ENCODE data around the gene CHST3. TPM values are rescaled to one million over a fixed set of nuclear protein-coding genes. Genes with fewer than 3 reads are reported as not detected.

The CHST3 gene
- total RNA-seq, 1 experiment from 2014 or later = 6.1 TPM

DNA sequence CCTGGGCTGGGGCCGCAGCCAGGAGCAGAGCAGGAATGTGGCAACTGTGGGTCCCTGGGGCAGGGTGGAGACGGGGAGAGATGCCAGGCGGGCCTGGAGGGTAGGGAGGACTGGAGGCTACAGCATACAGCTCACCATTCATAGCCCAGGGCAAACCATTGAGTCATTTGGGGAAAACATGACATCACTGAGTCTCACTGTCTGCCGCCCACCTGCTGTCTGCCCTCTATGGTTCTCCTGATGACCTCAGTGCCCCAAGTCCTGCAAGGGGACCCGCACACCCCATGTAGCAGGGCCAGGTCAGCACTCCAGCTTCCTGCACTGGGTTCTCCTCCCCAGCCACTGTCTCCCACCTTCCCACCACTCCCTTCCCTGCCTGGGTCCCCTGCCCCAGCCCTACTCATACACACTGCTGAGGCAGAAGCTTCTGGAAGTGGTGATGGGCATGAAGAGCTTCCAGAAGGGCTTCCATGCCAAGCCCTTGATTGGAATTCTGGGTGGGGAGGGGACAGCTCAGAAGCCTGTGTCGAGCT lies 10.4 kb downstream of the CHST3 start:
- Histone ChIP-seq H2BK120ac (ENCODE audit: low read depth, low read length, poor library complexity, severe bottlenecking) (no peak overlapping the region), H3K4ac (ENCODE audit: low read depth, low read length) (no peak overlapping the region), H3K23me2 (ENCODE audit: insufficient read length, low read depth, low read length, poor library complexity, severe bottlenecking) (peaks cover 3% of the 10 kb centered on the region), H3K9me3 (ENCODE audit: control insufficient read depth, low read depth, low read length) (no peaks in the 10 kb centered on the region), H3K56ac (ENCODE audit: insufficient read length, low read depth, low read length) (no peak overlapping the region), H4K20me1 (ENCODE audit: control insufficient read depth, insufficient read depth, insufficient read length) (no peaks in the 10 kb centered on the region), H2AFZ (ENCODE audit: low read length) (no peak overlapping the region), H4K5ac (ENCODE audit: insufficient read length, low read depth, low read length) (no peak overlapping the region), H3K4me2 (ENCODE audit: insufficient read depth, insufficient read length, low read length) (no peak overlapping the region), H2BK20ac (ENCODE audit: low read depth, low read length, poor library complexity, severe bottlenecking) (no peak overlapping the region), H2BK12ac (ENCODE audit: insufficient read length, low read depth, low read length) (no peak overlapping the region), H2AK5ac (ENCODE audit: insufficient read length, low read length) (no peak overlapping the region), H3T11ph (ENCODE audit: low read length) (no peak overlapping the region), H3K23ac (ENCODE audit: insufficient read length, low read depth, low read length) (no peak overlapping the region), H3K9ac (ENCODE audit: extremely low read depth, insufficient read length, low read length) (no peak overlapping the region), H4K8ac (replicated peaks; ENCODE audit: insufficient read length, low read depth, low read length) (no peak overlapping the region), H4K91ac (ENCODE audit: insufficient read length, low read depth, low read length) (no peak overlapping the region), H3K27ac (ENCODE audit: insufficient read length, low read depth, low read length) (no peak overlapping the region), H3K79me2 (ENCODE audit: insufficient read depth, low read length) (peaks cover 2% of the 10 kb centered on the region), H3K14ac (ENCODE audit: insufficient read depth, low read length) (no peak overlapping the region), H3K18ac (ENCODE audit: insufficient read length, low read depth, low read length) (no peak overlapping the region), H2BK5ac (ENCODE audit: insufficient read length, low read length) (no peak overlapping the region), H3K79me1 (ENCODE audit: insufficient read depth, low read depth, low read length, poor library complexity, severe bottlenecking) (no peaks in the 10 kb centered on the region), H3K4me1 (ENCODE audit: insufficient read depth, low read length) (0 out of 2 replicates have a peak, but pooled peaks cover 2% of the 10 kb centered on the region), H3K27me3 (ENCODE audit: insufficient read depth, low read length) (no peaks in the 10 kb centered on the region), H2BK15ac (ENCODE audit: low read depth, low read length) (no peak overlapping the region)
- H3K4me1 Mint-ChIP-seq = peaks cover 29 to 30% of the 10 kb centered on the region in 2 experiments
- H3K27me3 Mint-ChIP-seq (ENCODE audit: low read depth) = no peaks in the 10 kb centered on the region
- no peaks in the 10 kb centered on the region for H3K36me3 Mint-ChIP-seq (ENCODE audit: insufficient read depth in 1 of 3, low read depth in 3 of 3)
- peak overlapping the region in 1 of 3 experiments; percentile 42; a peak in 1 of 7 replicates for H3K27ac Mint-ChIP-seq
- WGBS (ENCODE audit: extremely low coverage, insufficient read length, low lambda C conversion rate) = no CpG with 5 or more reads among the region's 6 CpGs
- H3K9me3 Mint-ChIP-seq = no peaks in the 10 kb centered on the region
- TF ChIP-seq, protein P1, sequence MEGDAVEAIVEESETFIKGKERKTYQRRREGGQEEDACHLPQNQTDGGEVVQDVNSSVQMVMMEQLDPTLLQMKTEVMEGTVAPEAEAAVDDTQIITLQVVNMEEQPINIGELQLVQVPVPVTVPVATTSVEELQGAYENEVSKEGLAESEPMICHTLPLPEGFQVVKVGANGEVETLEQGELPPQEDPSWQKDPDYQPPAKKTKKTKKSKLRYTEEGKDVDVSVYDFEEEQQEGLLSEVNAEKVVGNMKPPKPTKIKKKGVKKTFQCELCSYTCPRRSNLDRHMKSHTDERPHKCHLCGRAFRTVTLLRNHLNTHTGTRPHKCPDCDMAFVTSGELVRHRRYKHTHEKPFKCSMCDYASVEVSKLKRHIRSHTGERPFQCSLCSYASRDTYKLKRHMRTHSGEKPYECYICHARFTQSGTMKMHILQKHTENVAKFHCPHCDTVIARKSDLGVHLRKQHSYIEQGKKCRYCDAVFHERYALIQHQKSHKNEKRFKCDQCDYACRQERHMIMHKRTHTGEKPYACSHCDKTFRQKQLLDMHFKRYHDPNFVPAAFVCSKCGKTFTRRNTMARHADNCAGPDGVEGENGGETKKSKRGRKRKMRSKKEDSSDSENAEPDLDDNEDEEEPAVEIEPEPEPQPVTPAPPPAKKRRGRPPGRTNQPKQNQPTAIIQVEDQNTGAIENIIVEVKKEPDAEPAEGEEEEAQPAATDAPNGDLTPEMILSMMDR (conservative IDR thresholded peaks at IDR 0.05) = no peak
- no peak overlapping the region for H3K4me3 Mint-ChIP-seq
- no peak for DNase-seq

Measured in H9 (cell line).